Measurements from ENCODE around the gene EEFSEC.

- TF ChIP-seq EZH2 (IDR thresholded peaks at IDR 0.05; ENCODE audit: low read depth) (no peak), CTCF (conservative IDR thresholded peaks at IDR 0.05) (no peak)
These were observed 76.0 kb downstream of the EEFSEC start for GRCh38 chr3:128229106-128229857.
